Activated CD8-positive, alpha-beta memory T cell treated with anti-CD3 and anti-CD28 coated beads for 4 hours (primary cell): Measurements from ENCODE around the gene ITCH.

Experiments
- DNase-seq, 2 donors: peaks; one replicate each; pipeline ENCODE4 v3.0.0-alpha.2; 2020; ENCODE audit warnings: low read depth in 2 of 2

Gene ITCH

GRCh38 chr20:34529742-34530141 lies 166.7 kb downstream of the ITCH start:
- DNase-seq = no peak

- DNase-seq = no peak
These were observed 167.3 kb downstream of the ITCH start for GRCh38 chr20:34530342-34530741.

- no peak for DNase-seq
These were observed 168.7 kb downstream of the ITCH start for GRCh38 chr20:34531608-34532265.

GRCh38 chr20:34532320-34532719 lies 169.2 kb downstream of the ITCH start:
- no peak for DNase-seq

- no peak for DNase-seq
These were observed 169.7 kb downstream of the ITCH start for GRCh38 chr20:34532756-34533155.

GRCh38 chr20:34534391-34535165 lies 171.5 kb downstream of the ITCH start:
- no peak for DNase-seq

GRCh38 chr20:34535301-34535840 lies 172.3 kb downstream of the ITCH start:
- no peak for DNase-seq

GRCh38 chr20:34535857-34536256 lies 172.8 kb downstream of the ITCH start:
- no peak for DNase-seq

- DNase-seq = no peak
These were observed 173.8 kb downstream of the ITCH start for GRCh38 chr20:34536798-34537394.

- DNase-seq = no peak
These were observed 174.6 kb downstream of the ITCH start for GRCh38 chr20:34537651-34538050.

GRCh38 chr20:34538671-34539123 lies 175.6 kb downstream of the ITCH start:
- DNase-seq = peak in 1 of 2 donors; percentile 22

- no peak for DNase-seq
These were observed 176.7 kb downstream of the ITCH start for GRCh38 chr20:34539756-34540155.

- DNase-seq = no peak
These were observed 177.7 kb downstream of the ITCH start for GRCh38 chr20:34540596-34541263.

- DNase-seq = no peak
These were observed 178.3 kb downstream of the ITCH start for GRCh38 chr20:34541264-34541901.

- DNase-seq = no peak
These were observed 178.8 kb downstream of the ITCH start for GRCh38 chr20:34541917-34542316.

GRCh38 chr20:34542439-34542838 lies 179.4 kb downstream of the ITCH start:
- DNase-seq = no peak

- DNase-seq = no peak
These were observed 180.5 kb downstream of the ITCH start for GRCh38 chr20:34543463-34544056.

- DNase-seq = no peak
These were observed 181.2 kb downstream of the ITCH start for GRCh38 chr20:34544109-34544796.

GRCh38 chr20:34546751-34547181 lies 183.7 kb downstream of the ITCH start:
- no peak for DNase-seq

GRCh38 chr20:34547844-34548613 lies 185.0 kb downstream of the ITCH start:
- DNase-seq = no peak
